GM23338 (cell line): ENCODE measurements around the gene CAPN14. TPM values are rescaled to one million over a fixed set of nuclear protein-coding genes. Genes with fewer than 3 reads are reported as not detected.

Experiments used
- ATAC-seq: fragments of 200-7000 bp; cut with Tn5 transposase; 3 replicates; pipeline ENCODE4 v1.9.1; 2020
- DNase-seq: peaks from one replicate; pipeline ENCODE4 v3.0.0-alpha.2; 2015; ENCODE audit warnings: low spot score
- H2AFZ ChIP-seq: fragments of 200-600 bp; sonication (generic); 2 replicates; pipeline ENCODE4 v1.8.0; 2016; ENCODE audit warnings: antibody characterized with exemption, mild to moderate bottlenecking, moderate library complexity
- H3F3A ChIP-seq: fragments of 200-600 bp; sonication (generic); replicated peaks from 2 replicates; pipeline ENCODE4 v1.8.0; 2017; ENCODE audit warnings: antibody characterized with exemption, mixed run types, low read depth
- H3K27ac ChIP-seq: fragments of 200-600 bp; sonication (generic); 2 replicates; pipeline ENCODE4 v1.6.1; 2016; ENCODE audit warnings: low read depth
- H3K27me3 ChIP-seq: fragments of 200-600 bp; sonication (generic); 2 replicates; pipeline ENCODE4 v1.8.0; 2016; ENCODE audit warnings: mild to moderate bottlenecking, mixed run types, moderate library complexity; ENCODE audit not compliant: insufficient read depth
- H3K36me3 ChIP-seq: fragments of 200-600 bp; sonication (generic); 2 replicates; pipeline ENCODE4 v1.8.0; 2016; ENCODE audit warnings: mild to moderate bottlenecking; ENCODE audit not compliant: insufficient read depth
- H3K4me1 ChIP-seq: fragments of 200-600 bp; sonication (generic); 2 replicates; pipeline ENCODE4 v1.8.0; 2016; ENCODE audit warnings: mild to moderate bottlenecking, moderate library complexity; ENCODE audit not compliant: insufficient read depth
- H3K4me2 ChIP-seq: fragments of 200-600 bp; sonication (generic); 2 replicates; pipeline ENCODE4 v1.7.1; 2017; ENCODE audit warnings: mixed run types
- H3K4me3 ChIP-seq: fragments of 200-600 bp; sonication (generic); 2 replicates; pipeline ENCODE4 v1.6.1; 2016; ENCODE audit warnings: mixed run types
- H3K79me2 ChIP-seq: fragments of 200-600 bp; sonication (generic); replicated peaks from 2 replicates; pipeline ENCODE4 v1.8.0; 2017; ENCODE audit warnings: mild to moderate bottlenecking; ENCODE audit not compliant: insufficient read depth
- H3K9me2 ChIP-seq: fragments of 200-600 bp; sonication (generic); 2 replicates; pipeline ENCODE4 v1.8.0; 2017; ENCODE audit not compliant: insufficient read depth
- H4K20me1 ChIP-seq: fragments of 200-600 bp; sonication (generic); replicated peaks from 2 replicates; pipeline ENCODE4 v1.8.0; 2017; ENCODE audit warnings: mild to moderate bottlenecking; ENCODE audit not compliant: insufficient read depth
- H3K27ac Mint-ChIP-seq: 2 replicates; pipeline ENCODE4 v1.8.0; 2020; ENCODE audit warnings: inconsistent platforms, mild to moderate bottlenecking, moderate library complexity, mixed read lengths
- H3K27me3 Mint-ChIP-seq: 3 replicates; pipeline ENCODE4 v1.8.0; 2022; ENCODE audit warnings: low read depth, mild to moderate bottlenecking, moderate library complexity, mixed read lengths, inconsistent platforms; ENCODE audit not compliant: insufficient read depth, poor library complexity
- H3K36me3 Mint-ChIP-seq: 3 replicates; pipeline ENCODE4 v1.8.0; 2021; ENCODE audit warnings: low read depth, mild to moderate bottlenecking, inconsistent platforms, moderate library complexity, mixed read lengths
- H3K4me1 Mint-ChIP-seq: 3 replicates; pipeline ENCODE4 v1.8.0; 2020; ENCODE audit warnings: mild to moderate bottlenecking, inconsistent platforms, mixed read lengths
- H3K4me3 Mint-ChIP-seq: 3 replicates; pipeline ENCODE4 v1.8.0; 2021; ENCODE audit warnings: moderate library complexity, mild to moderate bottlenecking, inconsistent platforms, mixed read lengths
- H3K9me3 Mint-ChIP-seq: 3 replicates; pipeline ENCODE4 v1.8.0; 2020; ENCODE audit warnings: moderate library complexity, mild to moderate bottlenecking, inconsistent platforms, mixed read lengths
- CREB1 ChIP-seq: fragments of 250-450 bp; sonication (Bioruptor Pico); IDR thresholded peaks from 2 replicates; pipeline ENCODE4 v1.5.0; 2020; ENCODE audit warnings: low read depth, mild to moderate bottlenecking, moderate library complexity
- CTCF ChIP-seq, 2 experiments: fragments of 200-600 bp in 1 of 2; sonication (generic) in 1 of 2; conservative IDR thresholded peaks; 2 replicates each; pipeline versions ENCODE4 v1.5.1 to v1.6.1; 2016 to 2017; ENCODE audit warnings: antibody characterized with exemption in 2 of 2, low read depth in 2 of 2, mild to moderate bottlenecking in 2 of 2, moderate library complexity in 1 of 2
- EZH2 ChIP-seq: fragments of 200-600 bp; sonication (generic); IDR thresholded peaks from one replicate; pipeline ENCODE4 v1.8.0; 2017; ENCODE audit warnings: antibody characterized with exemption, mild to moderate bottlenecking, low read depth; ENCODE audit not compliant: unreplicated experiment
- JUNB ChIP-seq: IDR thresholded peaks from one replicate; pipeline ENCODE4 v1.6.1; 2016; ENCODE audit warnings: antibody characterized with exemption; ENCODE audit not compliant: unreplicated experiment
- NANOG ChIP-seq: IDR thresholded peaks from 2 replicates; pipeline ENCODE4 v1.6.1; 2016; ENCODE audit warnings: antibody characterized with exemption, borderline replicate concordance
- POLR2AphosphoS5 ChIP-seq: IDR thresholded peaks from 2 replicates; pipeline ENCODE4 v1.6.1; 2016; ENCODE audit warnings: antibody characterized with exemption, low read depth
- REST ChIP-seq: IDR thresholded peaks from one replicate; pipeline ENCODE4 v1.6.1; 2018; ENCODE audit warnings: antibody characterized with exemption; ENCODE audit not compliant: unreplicated experiment
- STAT1 ChIP-seq: IDR thresholded peaks from one replicate; pipeline ENCODE4 v1.6.1; 2016; ENCODE audit warnings: antibody characterized with exemption; ENCODE audit not compliant: unreplicated experiment
- ZNF114 ChIP-seq: fragments of 250-450 bp; sonication (Bioruptor Pico); IDR thresholded peaks from 2 replicates; pipeline ENCODE4 v1.5.0; 2020; ENCODE audit warnings: mild to moderate bottlenecking, moderate library complexity
- ZNF331 ChIP-seq: fragments of 250-450 bp; sonication (Bioruptor Pico); IDR thresholded peaks from 2 replicates; pipeline ENCODE4 v1.5.0; 2020; ENCODE audit warnings: low read depth, mild to moderate bottlenecking, moderate library complexity
- polyA plus RNA-seq: library from polyadenylated mRNA; unstranded; fragments of >200 nt; fragmentation: Nextera tagmentation; extraction: Ambion mirVana; gene quantifications from 2 replicates; pipeline ENCODE4 v1.2.1, GENCODE V29; 2016
- total RNA-seq: library from RNA; depleted of rRNA; stranded (reverse); fragments of >200 nt; shearing (Covaris generic); gene quantifications from 2 replicates; pipeline ENCODE4 v1.2.3, GENCODE V29; 2014

Gene CAPN14
- total and polyA plus RNA-seq, 2 experiments from 2014 or later, result 0.15 TPM; not detected in 1

GRCh38 chr2:31251018-31251417 is 33.7 kb upstream of the CAPN14 start (continued):
- TF ChIP-seq JUNB, result no peak
- TF ChIP-seq CREB1 (CRISPR knock-in tag), result no peak
- no peak for TF ChIP-seq ZNF114 (CRISPR knock-in tag)
- no peak for TF ChIP-seq NANOG
- no peak for TF ChIP-seq ZNF331 (CRISPR knock-in tag)
- TF ChIP-seq STAT1, result no peak

GRCh38 chr2:31249009-31249690 is 31.8 kb upstream of the CAPN14 start:
- Mint-ChIP-seq H3K4me1 (peaks cover 20% of the 10 kb centered on the region), H3K27ac (no peak overlapping the region), H3K36me3 (peaks cover 3% of the 10 kb centered on the region; the same call in 2 of the 3 replicates), H3K27me3 (peaks cover 9% of the 10 kb centered on the region), H3K9me3 (no peaks in the 10 kb centered on the region), H3K4me3 (no peak overlapping the region)
- H3K36me3 ChIP-seq, result no peaks in the 10 kb centered on the region
- H3K9me2 ChIP-seq, result no peaks in the 10 kb centered on the region
- no peak overlapping the region for H3K27ac ChIP-seq
- H3F3A ChIP-seq, result no peaks in the 10 kb centered on the region
- TF ChIP-seq EZH2 (no peak), CTCF (conservative IDR thresholded peaks at IDR 0.05; ENCODE audit: low read depth in 2 of 2) (no peak), POLR2AphosphoS5 (no peak), REST (no peak), ZNF114 (CRISPR knock-in tag) (no peak), ZNF331 (CRISPR knock-in tag) (no peak)
- no peak overlapping the region for H2AFZ ChIP-seq
- DNase-seq (no peak), ATAC-seq (no peak)
- no peak overlapping the region for H3K4me3 ChIP-seq
- no peaks in the 10 kb centered on the region for H3K79me2 ChIP-seq
- H4K20me1 ChIP-seq, result no peaks in the 10 kb centered on the region
- H3K27me3 ChIP-seq, result no peaks in the 10 kb centered on the region
- peaks cover 3% of the 10 kb centered on the region; the same call in 1 of the 2 replicates for H3K4me1 ChIP-seq
- H3K4me2 ChIP-seq, result no peak overlapping the region
